Neuronal stem cell (in vitro differentiated cells): ENCODE results near the gene PRTG.

Experiments
- DNase-seq: peaks from one replicate; pipeline ENCODE4 v3.0.0-alpha.2; 2013; ENCODE audit warnings: low spot score
- H2AFZ ChIP-seq: one replicate; pipeline ENCODE4 v1.6.1; 2013; ENCODE audit warnings: mild to moderate bottlenecking, low read length, inconsistent platforms
- H2AK5ac ChIP-seq: 2 replicates; pipeline ENCODE4 v1.6.1; 2013; ENCODE audit warnings: low read depth, mild to moderate bottlenecking, inconsistent platforms, low read length, moderate library complexity, mixed read lengths
- H2BK120ac ChIP-seq: 2 replicates; pipeline ENCODE4 v1.6.1; 2013; ENCODE audit warnings: low read depth, mild to moderate bottlenecking, inconsistent platforms, low read length, moderate library complexity, mixed read lengths
- H2BK12ac ChIP-seq: one replicate; pipeline ENCODE4 v1.6.1; 2013; ENCODE audit warnings: low read length, inconsistent platforms
- H2BK15ac ChIP-seq: 2 replicates; pipeline ENCODE4 v1.6.1; 2013; ENCODE audit warnings: mild to moderate bottlenecking, low read length, inconsistent platforms, mixed read lengths
- H2BK5ac ChIP-seq: one replicate; pipeline ENCODE4 v1.6.1; 2013; ENCODE audit warnings: inconsistent platforms, mild to moderate bottlenecking, low read length, moderate library complexity
- H3K14ac ChIP-seq: one replicate; pipeline ENCODE4 v1.6.1; 2013; ENCODE audit warnings: low read length, inconsistent platforms
- H3K18ac ChIP-seq: 2 replicates; pipeline ENCODE4 v1.6.1; 2013; ENCODE audit warnings: low read length, inconsistent platforms
- H3K23ac ChIP-seq: 2 replicates; pipeline ENCODE4 v1.6.1; 2013; ENCODE audit warnings: low read depth, mild to moderate bottlenecking, mixed read lengths, low read length, inconsistent platforms; ENCODE audit not compliant: poor library complexity
- H3K27ac ChIP-seq: replicated peaks from 3 replicates; pipeline ENCODE4 v1.5.1; 2013; ENCODE audit warnings: low read length, inconsistent platforms
- H3K27me3 ChIP-seq, 3 experiments: 2 replicates each; pipeline ENCODE4 v1.6.1; 2013; ENCODE audit warnings: low read length in 3 of 3, mild to moderate bottlenecking in 2 of 3, inconsistent platforms in 1 of 3, low read depth in 1 of 3, mixed read lengths in 1 of 3, moderate library complexity in 1 of 3; ENCODE audit not compliant: control insufficient read depth in 3 of 3, insufficient read depth in 3 of 3
- H3K36me3 ChIP-seq, 2 donors: replicated peaks in 1 of 2; 2 replicates each; pipeline ENCODE4 v1.6.1; 2013; ENCODE audit warnings: low read length in 2 of 2; ENCODE audit not compliant: control insufficient read depth in 2 of 2, insufficient read depth in 2 of 2
- H3K4ac ChIP-seq: 2 replicates; pipeline ENCODE4 v1.6.1; 2013; ENCODE audit warnings: inconsistent platforms, mild to moderate bottlenecking, low read length, moderate library complexity
- H3K4me1 ChIP-seq, 2 donors: 1 replicate in 1 of 2; 2 replicates in 1 of 2; pipeline ENCODE4 v1.6.1; 2013; ENCODE audit warnings: low read length in 2 of 2, low read depth in 1 of 2; ENCODE audit not compliant: control insufficient read depth in 2 of 2, insufficient read depth in 1 of 2
- H3K4me2 ChIP-seq: one replicate; pipeline ENCODE4 v1.6.1; 2013; ENCODE audit warnings: mild to moderate bottlenecking, low read length, inconsistent platforms; ENCODE audit not compliant: insufficient read depth, poor library complexity, severe bottlenecking
- H3K4me3 ChIP-seq, 2 donors: 2 replicates each; pipeline ENCODE4 v1.5.1; 2013; ENCODE audit warnings: low read length in 2 of 2, mild to moderate bottlenecking in 2 of 2, inconsistent platforms in 1 of 2, moderate library complexity in 1 of 2
- H3K79me1 ChIP-seq: one replicate; pipeline ENCODE4 v1.6.1; 2013; ENCODE audit warnings: low read depth, mild to moderate bottlenecking, inconsistent platforms, low read length, moderate library complexity
- H3K9ac ChIP-seq: one replicate; pipeline ENCODE4 v1.6.1; 2013; ENCODE audit warnings: mild to moderate bottlenecking, low read depth, low read length, inconsistent platforms; ENCODE audit not compliant: poor library complexity
- H3K9me3 ChIP-seq, 2 donors: replicated peaks in 1 of 2; 2 replicates each; pipeline versions ENCODE3 to v1.6.1; 2013; ENCODE audit warnings: low read length in 2 of 2, mild to moderate bottlenecking in 2 of 2, inconsistent platforms in 1 of 2, low read depth in 1 of 2, mixed read lengths in 1 of 2, moderate library complexity in 1 of 2; ENCODE audit not compliant: control insufficient read depth in 2 of 2, insufficient read depth in 1 of 2
- H4K8ac ChIP-seq: one replicate; pipeline ENCODE4 v1.6.1; 2013; ENCODE audit warnings: low read depth, mild to moderate bottlenecking, inconsistent platforms, low read length, moderate library complexity
- H4K91ac ChIP-seq: one replicate; pipeline ENCODE4 v1.6.1; 2013; ENCODE audit warnings: low read length, low read depth, mild to moderate bottlenecking, inconsistent platforms; ENCODE audit not compliant: poor library complexity
- WGBS, 2 donors: extraction: QIAGEN DNeasy Blood & Tissue Kit; methylation state at CpG; one replicate each; pipeline ENCODE4 v1.1.7; 2013; ENCODE audit warnings: missing lambda C conversion rate in 2 of 2, mixed read lengths in 1 of 2; ENCODE audit not compliant: insufficient read length in 2 of 2, insufficient replicate concordance in 1 of 2; ENCODE audit errors: extremely low coverage in 2 of 2; 5-methylcytosine and 5-hydroxymethylcytosine counted together

The PRTG gene

DNA sequence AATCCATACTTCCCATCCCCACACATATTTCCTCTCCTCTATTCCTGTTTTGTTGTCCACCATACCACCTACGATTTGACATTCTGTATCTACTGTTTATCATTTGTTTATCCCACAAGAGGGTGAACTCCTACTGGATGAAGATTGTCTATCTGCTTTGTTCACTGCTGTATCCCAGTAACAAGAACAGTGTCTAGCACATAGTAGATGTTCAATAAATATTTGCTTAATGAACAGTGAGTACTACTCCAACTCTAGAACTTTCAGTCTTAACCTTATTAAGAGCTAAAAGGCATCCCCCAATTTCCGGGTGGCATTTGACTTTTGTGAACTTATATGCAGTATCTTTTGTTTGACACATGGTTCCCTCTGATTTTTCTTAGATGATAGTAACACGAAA lies 156.1 kb downstream of the PRTG start:
- no peak for DNase-seq
- Histone ChIP-seq H3K36me3 (peaks cover 0 to 26% of the 10 kb centered on the region in 2 donors), H2AK5ac (no peak overlapping the region), H3K23ac (no peak overlapping the region), H3K4me3 (peak overlapping the region in 1 of 2 donors; percentile 65), H4K8ac (no peak overlapping the region), H4K91ac (no peak overlapping the region), H3K4me1 (peaks cover 2 to 17% of the 10 kb centered on the region in 2 donors), H3K4me2 (no peak overlapping the region), H2BK12ac (no peak overlapping the region), H2AFZ (peak overlapping the region; percentile 93), H3K27ac (no peak overlapping the region), H3K9ac (no peak overlapping the region), H2BK5ac (no peak overlapping the region), H3K14ac (no peak overlapping the region), H2BK120ac (no peak overlapping the region), H2BK15ac (no peak overlapping the region), H3K27me3 (peaks cover 0 to 3% (median 0%) of the 10 kb centered on the region in 3 experiments), H3K9me3 (peaks cover 2 to 5% of the 10 kb centered on the region in 2 donors), H3K18ac (no peak overlapping the region), H3K4ac (no peak overlapping the region), H3K79me1 (no peaks in the 10 kb centered on the region)
- 100% methylated on average over 1 of the region's 3 CpGs; no CpG with 5 or more reads in 1 of the 2 donors for WGBS, 2 donors

DNA sequence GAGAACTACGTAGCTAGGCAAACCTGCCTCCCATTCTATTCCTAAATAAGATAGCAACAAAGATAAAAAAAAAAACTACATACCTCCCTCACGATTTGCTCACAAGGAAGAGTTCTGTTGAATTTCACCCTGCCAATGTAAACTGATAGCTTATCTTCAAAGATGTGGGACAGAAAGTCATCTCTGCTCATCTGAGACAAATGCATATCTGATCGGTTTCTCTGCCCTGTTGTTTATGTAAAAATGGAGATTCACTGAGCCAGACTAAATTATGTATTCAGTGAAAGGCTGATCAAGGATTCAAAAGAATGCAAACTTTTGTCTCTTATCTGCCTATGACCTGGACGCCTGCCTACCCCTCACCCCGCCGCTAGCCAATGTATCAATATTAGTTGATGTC lies 166.0 kb downstream of the PRTG start:
- H2AFZ ChIP-seq: no peak overlapping the region
- no peak overlapping the region for H3K4me3 ChIP-seq
- no peak overlapping the region for H3K23ac ChIP-seq
- H3K9me3 ChIP-seq: peaks cover 0 to 9% of the 10 kb centered on the region in 2 donors
- H3K27ac ChIP-seq: no peak overlapping the region
- H2BK15ac ChIP-seq: no peak overlapping the region
- H2AK5ac ChIP-seq: no peak overlapping the region
- no peak overlapping the region for H2BK12ac ChIP-seq
- H3K36me3 ChIP-seq: peaks cover 0 to 33% of the 10 kb centered on the region in 2 donors
- H2BK120ac ChIP-seq: no peak overlapping the region
- H3K27me3 ChIP-seq: no peaks in the 10 kb centered on the region
- no peak overlapping the region for H4K91ac ChIP-seq
- H3K18ac ChIP-seq: no peak overlapping the region
- no peak overlapping the region for H2BK5ac ChIP-seq
- no peak overlapping the region for H4K8ac ChIP-seq
- no peak overlapping the region for H3K9ac ChIP-seq
- no peaks in the 10 kb centered on the region for H3K4me1 ChIP-seq
- no peak overlapping the region for H3K4me2 ChIP-seq
- no peaks in the 10 kb centered on the region for H3K79me1 ChIP-seq
- no CpG with 5 or more reads among the region's 6 CpGs for WGBS, 2 donors
- H3K14ac ChIP-seq: no peak overlapping the region
- DNase-seq: no peak
- H3K4ac ChIP-seq: no peak overlapping the region

DNA sequence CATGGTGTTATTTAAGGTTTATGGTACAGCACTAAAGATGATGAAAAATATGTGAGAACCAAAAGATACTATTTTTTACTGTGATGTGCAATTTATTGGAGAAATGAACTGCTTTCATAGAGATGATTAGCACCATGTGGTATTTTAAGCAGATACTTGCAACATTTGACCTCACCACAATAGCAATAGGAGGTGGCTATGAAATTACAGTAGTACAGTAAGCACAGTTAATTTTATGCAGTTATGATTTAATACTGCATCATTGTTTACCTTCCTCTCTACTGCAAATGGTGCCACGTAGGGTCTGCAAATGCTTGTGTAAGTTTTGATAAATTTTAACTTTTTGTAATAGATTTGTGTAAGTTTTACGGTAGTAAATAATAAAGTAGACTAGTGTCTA lies 168.9 kb downstream of the PRTG start:
- Histone ChIP-seq H2BK12ac (no peak overlapping the region), H2BK5ac (no peak overlapping the region), H2BK15ac (no peak overlapping the region), H4K91ac (no peak overlapping the region), H2BK120ac (no peak overlapping the region), H3K79me1 (no peaks in the 10 kb centered on the region), H2AK5ac (no peak overlapping the region), H3K27ac (no peak overlapping the region), H3K18ac (no peak overlapping the region), H3K23ac (no peak overlapping the region), H4K8ac (no peak overlapping the region), H3K4ac (no peak overlapping the region), H3K36me3 (peaks cover 0 to 26% of the 10 kb centered on the region in 2 donors), H3K9ac (no peak overlapping the region), H3K9me3 (peaks cover 0 to 28% of the 10 kb centered on the region in 2 donors), H3K4me1 (no peaks in the 10 kb centered on the region), H3K4me2 (no peak overlapping the region), H3K27me3 (no peaks in the 10 kb centered on the region), H3K14ac (no peak overlapping the region), H3K4me3 (no peak overlapping the region), H2AFZ (no peak overlapping the region)
- DNase-seq: no peak
- WGBS, 2 donors: 100% methylated on average over 1 of the region's 2 CpGs; no CpG with 5 or more reads in 1 of the 2 donors

DNA sequence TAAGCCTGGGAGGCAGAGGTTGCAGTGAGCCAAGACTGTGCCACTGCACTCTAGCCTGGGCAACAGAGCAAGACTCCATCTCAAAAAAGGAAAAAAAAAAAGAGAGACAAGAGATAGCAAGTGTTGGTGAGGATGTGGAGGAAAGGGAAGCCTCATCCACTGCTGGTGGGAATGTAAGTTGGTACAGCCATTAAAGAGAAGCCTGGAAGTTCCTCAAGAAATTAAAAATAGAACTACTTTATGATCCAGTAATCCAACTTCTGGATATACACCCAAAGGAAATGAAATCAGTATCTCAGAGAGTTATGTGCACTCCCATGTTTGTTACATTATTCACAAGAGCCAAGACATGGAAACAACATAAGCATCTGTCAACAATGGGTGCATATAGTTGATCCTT lies 169.7 kb downstream of the PRTG start:
- Histone ChIP-seq H2BK5ac (no peak overlapping the region), H3K27ac (no peak overlapping the region), H3K36me3 (peaks cover 0 to 20% of the 10 kb centered on the region in 2 donors), H3K4ac (no peak overlapping the region), H3K4me3 (no peak overlapping the region), H3K9ac (no peak overlapping the region), H3K4me2 (no peak overlapping the region), H2BK15ac (no peak overlapping the region), H2BK12ac (no peak overlapping the region), H4K91ac (no peak overlapping the region), H3K4me1 (no peaks in the 10 kb centered on the region), H2BK120ac (no peak overlapping the region), H3K79me1 (no peaks in the 10 kb centered on the region), H3K9me3 (peaks cover 0 to 28% of the 10 kb centered on the region in 2 donors), H2AK5ac (no peak overlapping the region), H3K27me3 (no peaks in the 10 kb centered on the region), H3K14ac (no peak overlapping the region), H3K23ac (no peak overlapping the region), H3K18ac (no peak overlapping the region), H4K8ac (no peak overlapping the region), H2AFZ (no peak overlapping the region)
- DNase-seq: no peak
